HG03280 (cell line): ENCODE data around the gene IFNGR2.
A peak's percentile ranks its signal among the peaks of the same experiment; 100 is the strongest.
"Not testable (repeated sequence)": the region's sequence is repeated elsewhere in the genome, so short reads cannot be mapped to it uniquely, and the experiment has no call there.

Experiments
- ATAC-seq: cut with Tn5 transposase; IDR thresholded peaks from one replicate; pipeline ENCODE4 v1.9.1; 2021; ENCODE audit warnings: mild to moderate bottlenecking, moderate library complexity; ENCODE audit not compliant: unreplicated experiment

Gene IFNGR2

GRCh38 chr21:33377221-33377920 lies 25.8 kb upstream of the IFNGR2 start:
- ATAC-seq: no peak

GRCh38 chr21:33378081-33378480 lies 25.1 kb upstream of the IFNGR2 start:
- ATAC-seq: no peak

- not testable (repeated sequence) for ATAC-seq
Observed at GRCh38 chr21:33379934-33380333, 23.3 kb upstream of the IFNGR2 start.

- peak; percentile 52 for ATAC-seq
Observed at GRCh38 chr21:33380483-33380998, 22.7 kb upstream of the IFNGR2 start.

- ATAC-seq: not testable (repeated sequence)
Observed at GRCh38 chr21:33381381-33381780, 21.8 kb upstream of the IFNGR2 start.

GRCh38 chr21:33383056-33383888 lies 19.9 kb upstream of the IFNGR2 start:
- peak; percentile 68 for ATAC-seq

GRCh38 chr21:33384841-33385331 lies 18.3 kb upstream of the IFNGR2 start:
- no peak for ATAC-seq

- ATAC-seq: no peak
Observed at GRCh38 chr21:33386222-33386784, 16.9 kb upstream of the IFNGR2 start.

GRCh38 chr21:33387294-33387693 lies 15.9 kb upstream of the IFNGR2 start:
- no peak for ATAC-seq

- ATAC-seq: no peak
Observed at GRCh38 chr21:33388188-33388587, 15.0 kb upstream of the IFNGR2 start.

GRCh38 chr21:33390479-33390878 lies 12.7 kb upstream of the IFNGR2 start:
- ATAC-seq: no peak

- no peak for ATAC-seq
Observed at GRCh38 chr21:33391656-33392055, 11.6 kb upstream of the IFNGR2 start.

GRCh38 chr21:33392284-33392985 lies 10.8 kb upstream of the IFNGR2 start:
- ATAC-seq: no peak

- ATAC-seq: no peak
Observed at GRCh38 chr21:33393348-33393747, 9.9 kb upstream of the IFNGR2 start.

- ATAC-seq: no peak
Observed at GRCh38 chr21:33394260-33394659, 9.0 kb upstream of the IFNGR2 start.

- ATAC-seq: no peak
Observed at GRCh38 chr21:33395891-33396331, 7.3 kb upstream of the IFNGR2 start.

GRCh38 chr21:33396436-33396835 lies 6.8 kb upstream of the IFNGR2 start:
- ATAC-seq: no peak

GRCh38 chr21:33396951-33397350 lies 6.3 kb upstream of the IFNGR2 start:
- no peak for ATAC-seq

GRCh38 chr21:33397717-33398116 lies 5.5 kb upstream of the IFNGR2 start:
- ATAC-seq: no peak

GRCh38 chr21:33398361-33398760 lies 4.9 kb upstream of the IFNGR2 start:
- no peak for ATAC-seq

- no peak for ATAC-seq
Observed at GRCh38 chr21:33401630-33401992, 1.6 kb upstream of the IFNGR2 start.
